ENCODE results near the gene SCN3B. TPM values are rescaled to one million over a fixed set of nuclear protein-coding genes. Genes with fewer than 3 reads are reported as not detected.

Gene SCN3B
- total and polyA plus RNA-seq, 9 of the 15 experiments (the other 6 are each of a cell fraction or from before 2014, with no cell fraction given), result 0.01 to 0.15 (median 0.04) TPM; not detected in 6

DNA sequence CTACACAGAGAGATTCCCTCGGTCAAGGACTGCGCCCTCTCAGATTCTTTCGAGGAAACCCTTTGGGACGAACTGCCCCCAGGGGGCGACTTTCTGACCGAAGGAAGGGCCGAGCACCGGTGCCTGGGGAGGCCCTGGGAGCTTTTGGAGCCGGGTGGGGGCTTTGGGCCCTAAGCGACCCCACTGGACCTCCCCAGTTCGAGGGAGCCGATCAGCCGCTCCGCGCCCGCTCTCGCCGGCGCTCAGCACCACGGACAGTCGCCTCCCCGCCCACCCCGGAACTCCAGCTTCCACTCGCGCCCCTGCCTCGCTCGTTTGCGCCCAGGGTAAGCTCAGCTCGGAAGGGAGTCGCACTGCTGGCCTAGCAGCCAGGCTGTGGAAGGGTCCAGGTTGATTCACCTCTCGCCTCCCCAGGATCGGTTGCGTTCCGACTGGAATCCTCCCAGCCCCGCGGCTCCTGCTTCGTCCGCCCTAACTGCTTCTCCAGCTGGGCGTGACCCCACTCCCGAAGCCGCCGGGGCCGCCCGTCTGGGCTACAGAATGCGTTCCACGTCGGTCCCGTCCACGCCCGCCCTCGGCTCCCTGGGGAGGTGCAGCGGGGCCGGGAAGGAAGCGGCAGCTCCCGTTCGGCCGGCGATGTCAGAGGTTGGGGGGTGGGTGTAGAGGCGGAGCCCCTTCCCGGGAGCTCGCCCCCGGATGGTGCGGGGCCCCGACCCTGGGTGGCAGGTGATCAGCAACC, 428 bp downstream of the SCN3B start (continued):
- TF ChIP-seq, protein P1, sequence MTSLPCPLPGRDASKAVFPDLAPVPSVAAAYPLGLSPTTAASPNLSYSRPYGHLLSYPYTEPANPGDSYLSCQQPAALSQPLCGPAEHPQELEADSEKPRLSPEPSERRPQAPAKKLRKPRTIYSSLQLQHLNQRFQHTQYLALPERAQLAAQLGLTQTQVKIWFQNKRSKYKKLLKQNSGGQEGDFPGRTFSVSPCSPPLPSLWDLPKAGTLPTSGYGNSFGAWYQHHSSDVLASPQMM (CRISPR knock-in tag; IDR thresholded peaks at IDR 0.05), result no peak
- TF ChIP-seq, protein P2, sequence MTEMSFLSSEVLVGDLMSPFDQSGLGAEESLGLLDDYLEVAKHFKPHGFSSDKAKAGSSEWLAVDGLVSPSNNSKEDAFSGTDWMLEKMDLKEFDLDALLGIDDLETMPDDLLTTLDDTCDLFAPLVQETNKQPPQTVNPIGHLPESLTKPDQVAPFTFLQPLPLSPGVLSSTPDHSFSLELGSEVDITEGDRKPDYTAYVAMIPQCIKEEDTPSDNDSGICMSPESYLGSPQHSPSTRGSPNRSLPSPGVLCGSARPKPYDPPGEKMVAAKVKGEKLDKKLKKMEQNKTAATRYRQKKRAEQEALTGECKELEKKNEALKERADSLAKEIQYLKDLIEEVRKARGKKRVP (CRISPR knock-in tag; IDR thresholded peaks at IDR 0.05), result no peak
- TF ChIP-seq NFIC (IDR thresholded peaks at IDR 0.05), result peak; percentile 43
- no peak for TF ChIP-seq RCOR1 (IDR thresholded peaks at IDR 0.05; ENCODE audit: borderline replicate concordance in 1 of 2, low read depth in 2 of 2, low read length in 2 of 2)
- TF ChIP-seq ZNF224 (CRISPR knock-in tag; IDR thresholded peaks at IDR 0.05), result no peak
- TF ChIP-seq ZNF449 (CRISPR knock-in tag; IDR thresholded peaks at IDR 0.05), result no peak
- TF ChIP-seq ZBTB5 (IDR thresholded peaks at IDR 0.05), result no peak
- peak; percentile 91 for TF ChIP-seq EHMT2 (IDR thresholded peaks at IDR 0.05)
- TF ChIP-seq GTF2E2 (tag; IDR thresholded peaks at IDR 0.05), result no peak
- TF ChIP-seq HDAC2 (IDR thresholded peaks at IDR 0.05), result peak; percentile 41; the same call in 1 of the 2 replicates
- TF ChIP-seq ZC3H11A (IDR thresholded peaks at IDR 0.05; ENCODE audit: low read depth, low read length), result no peak
- TF ChIP-seq LCOR (CRISPR knock-in tag; IDR thresholded peaks at IDR 0.05), result peak; percentile 52; the same call in 1 of the 2 replicates
- no peak for TF ChIP-seq STAG1 (CRISPR knock-in tag; IDR thresholded peaks at IDR 0.05; ENCODE audit: borderline replicate concordance)
- no peak for TF ChIP-seq TARDBP (IDR thresholded peaks at IDR 0.05)
- no peak for TF ChIP-seq ZNF384 (IDR thresholded peaks at IDR 0.05; ENCODE audit: low read depth, low read length)
- TF ChIP-seq, protein P3, sequence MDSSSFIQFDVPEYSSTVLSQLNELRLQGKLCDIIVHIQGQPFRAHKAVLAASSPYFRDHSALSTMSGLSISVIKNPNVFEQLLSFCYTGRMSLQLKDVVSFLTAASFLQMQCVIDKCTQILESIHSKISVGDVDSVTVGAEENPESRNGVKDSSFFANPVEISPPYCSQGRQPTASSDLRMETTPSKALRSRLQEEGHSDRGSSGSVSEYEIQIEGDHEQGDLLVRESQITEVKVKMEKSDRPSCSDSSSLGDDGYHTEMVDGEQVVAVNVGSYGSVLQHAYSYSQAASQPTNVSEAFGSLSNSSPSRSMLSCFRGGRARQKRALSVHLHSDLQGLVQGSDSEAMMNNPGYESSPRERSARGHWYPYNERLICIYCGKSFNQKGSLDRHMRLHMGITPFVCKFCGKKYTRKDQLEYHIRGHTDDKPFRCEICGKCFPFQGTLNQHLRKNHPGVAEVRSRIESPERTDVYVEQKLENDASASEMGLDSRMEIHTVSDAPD (CRISPR knock-in tag; IDR thresholded peaks at IDR 0.05), result no peak
- no peak for TF ChIP-seq CBX3 (IDR thresholded peaks at IDR 0.05; ENCODE audit: borderline replicate concordance in 1 of 2, low read length in 2 of 2)
- TF ChIP-seq SAP30 (IDR thresholded peaks at IDR 0.05; ENCODE audit: borderline replicate concordance, insufficient read depth, low read depth, low read length, poor library complexity, severe bottlenecking), result peak; percentile 87
- TF ChIP-seq PRMT5 (CRISPR knock-in tag; IDR thresholded peaks at IDR 0.05), result 0 out of 2 replicates have a peak, but pooled peaks have one; percentile 56
- no peak for TF ChIP-seq ERF (CRISPR knock-in tag; IDR thresholded peaks at IDR 0.05)
- no peak for TF ChIP-seq HCFC1 (IDR thresholded peaks at IDR 0.05; ENCODE audit: low read depth, low read length)
- TF ChIP-seq SUPT5H (IDR thresholded peaks at IDR 0.05), result no peak
- no peak for TF ChIP-seq PHB2 (IDR thresholded peaks at IDR 0.05; ENCODE audit: low read depth)
- peak; percentile 15 to 65; a peak in 2 of 4 replicates for TF ChIP-seq MAZ (CRISPR knock-in tag; conservative IDR thresholded peaks at IDR 0.05 in 1 of 2, IDR thresholded peaks at IDR 0.05 in 1 of 2)
